RKO (cell line): ENCODE results near the gene IER3IP1.
"Not testable (repeated sequence)": the region's sequence is repeated elsewhere in the genome, so short reads cannot be mapped to it uniquely, and the experiment has no call there.

Experiments
- DNase-seq: peaks from one replicate; pipeline ENCODE4 v3.0.0-alpha.2; 2016; ENCODE audit warnings: low spot score

IER3IP1 gene

GRCh38 chr18:47175898-47176575, at the start of gene IER3IP1:
Gene IER3IP1 (minus strand): TSS chr18:47176364. CDS start chr18:47176277, 87 bp downstream.
- DNase-seq: peak; percentile 92

- peak; percentile 82 for DNase-seq
Observed at GRCh38 chr18:47215554-47216138, 39.5 kb upstream of the IER3IP1 start.

- no peak for DNase-seq
Observed at GRCh38 chr18:47209171-47209570, 33.0 kb upstream of the IER3IP1 start.

- DNase-seq: no peak
Observed at GRCh38 chr18:47206945-47207637, 30.9 kb upstream of the IER3IP1 start.

- DNase-seq: peak; percentile 57
Observed at GRCh38 chr18:47204908-47205522, 28.9 kb upstream of the IER3IP1 start.

GRCh38 chr18:47203626-47204464, 27.7 kb upstream of the IER3IP1 start:
- DNase-seq: no peak

GRCh38 chr18:47195961-47196360, 19.8 kb upstream of the IER3IP1 start:
- DNase-seq: not testable (repeated sequence)

- peak; percentile 31 for DNase-seq
Observed at GRCh38 chr18:47191961-47192360, 15.8 kb upstream of the IER3IP1 start.

GRCh38 chr18:47187721-47188120, 11.6 kb upstream of the IER3IP1 start:
- no peak for DNase-seq

- peak; percentile 14 for DNase-seq
Observed at GRCh38 chr18:47184419-47185050, 8.4 kb upstream of the IER3IP1 start.

GRCh38 chr18:47182156-47182555, 6.0 kb upstream of the IER3IP1 start:
- not testable (repeated sequence) for DNase-seq

- no peak for DNase-seq
Observed at GRCh38 chr18:47180765-47181164, 4.6 kb upstream of the IER3IP1 start.

- DNase-seq: no peak
Observed at GRCh38 chr18:47179520-47179919, 3.4 kb upstream of the IER3IP1 start.

- no peak for DNase-seq
Observed at GRCh38 chr18:47175283-47175897, 774 bp downstream of the IER3IP1 start.

- no peak for DNase-seq
Observed at GRCh38 chr18:47174545-47175116, 1.5 kb downstream of the IER3IP1 start.

GRCh38 chr18:47172476-47172875, 3.7 kb downstream of the IER3IP1 start:
- no peak for DNase-seq

- no peak for DNase-seq
Observed at GRCh38 chr18:47168913-47169312, 7.3 kb downstream of the IER3IP1 start.

- DNase-seq: no peak
Observed at GRCh38 chr18:47168509-47168908, 7.7 kb downstream of the IER3IP1 start.

GRCh38 chr18:47166294-47166693, 9.9 kb downstream of the IER3IP1 start:
- no peak for DNase-seq

- DNase-seq: peak; percentile 51
Observed at GRCh38 chr18:47163241-47163640, 12.9 kb downstream of the IER3IP1 start.

GRCh38 chr18:47160256-47160655, 15.9 kb downstream of the IER3IP1 start:
- DNase-seq: no peak
